HG03175 (cell line): ENCODE data around the gene SLC36A1.
"Not testable (repeated sequence)": the region's sequence is repeated elsewhere in the genome, so short reads cannot be mapped to it uniquely, and the experiment has no call there.

ENCODE experiments used
- ATAC-seq: cut with Tn5 transposase; IDR thresholded peaks from one replicate; pipeline ENCODE4 v1.9.1; 2021; ENCODE audit warnings: mild to moderate bottlenecking, moderate library complexity; ENCODE audit not compliant: unreplicated experiment

SLC36A1 gene

GRCh38 chr5:151483176-151483575 lies 35.8 kb downstream of the SLC36A1 start:
- no peak for ATAC-seq

- no peak for ATAC-seq
These were observed 36.2 kb downstream of the SLC36A1 start for GRCh38 chr5:151483647-151484046.

DNA sequence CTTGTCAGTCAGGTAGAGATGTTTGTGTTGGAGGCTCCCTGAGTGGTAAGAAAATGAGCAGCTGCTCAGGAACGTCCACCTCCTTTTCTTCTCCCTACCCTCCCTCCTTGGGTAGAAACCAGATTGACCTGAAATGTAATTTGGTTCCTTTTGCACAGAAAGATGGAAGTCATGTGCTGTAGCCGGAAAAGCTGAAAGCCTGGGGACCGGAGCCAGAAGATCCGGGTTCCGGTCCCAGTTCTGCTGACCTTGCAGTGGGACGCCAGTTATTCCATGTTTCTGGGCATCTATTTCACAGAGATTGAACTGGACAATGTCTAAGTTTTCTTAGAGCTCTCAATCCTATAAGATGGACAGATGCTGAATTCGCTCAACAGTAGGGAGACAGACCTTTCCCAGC lies 40.1 kb downstream of the SLC36A1 start:
- no peak for ATAC-seq

GRCh38 chr5:151490627-151491026 lies 43.2 kb downstream of the SLC36A1 start:
- ATAC-seq, result no peak

DNA sequence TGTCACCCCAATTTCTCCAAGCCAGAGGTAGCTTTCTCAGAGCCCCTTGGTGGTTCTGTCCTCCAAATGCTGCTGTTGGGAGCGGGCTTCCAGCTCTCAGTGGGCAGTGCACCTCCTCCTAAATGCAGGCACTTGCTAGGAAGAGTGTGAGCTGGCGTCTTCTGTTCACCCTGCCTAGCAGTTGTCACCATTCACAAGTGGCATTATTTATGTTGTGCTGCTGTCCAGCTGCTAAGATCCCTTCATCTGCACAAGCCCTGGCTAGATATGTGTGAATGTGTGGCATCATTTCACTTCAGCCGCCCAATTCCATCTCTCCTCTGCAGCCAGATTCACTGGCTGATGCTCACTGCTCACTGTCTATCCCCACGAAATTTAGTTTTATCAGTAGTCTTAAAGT lies 43.7 kb downstream of the SLC36A1 start:
- no peak for ATAC-seq

- ATAC-seq, result no peak
These were observed 45.3 kb downstream of the SLC36A1 start for GRCh38 chr5:151492729-151493128.

GRCh38 chr5:151493665-151494064 lies 46.3 kb downstream of the SLC36A1 start:
- no peak for ATAC-seq

DNA sequence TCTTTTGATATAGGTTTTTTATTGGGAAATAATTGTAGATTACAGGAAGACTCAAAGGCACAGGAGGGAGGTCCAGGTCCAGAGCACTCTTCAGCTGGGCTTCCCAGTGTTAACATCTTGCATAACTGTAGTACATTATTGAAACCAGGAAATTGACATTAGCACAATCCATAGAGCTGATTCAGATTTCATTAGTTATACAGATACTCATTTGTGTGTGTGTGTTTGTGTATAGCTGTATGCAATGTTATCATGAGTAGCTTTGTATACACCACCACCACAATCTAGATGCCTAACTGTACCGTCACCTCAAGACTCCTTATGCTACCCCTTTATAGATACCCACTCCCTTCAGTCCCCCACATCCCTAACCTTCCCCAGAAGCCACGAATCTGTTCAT lies 47.9 kb downstream of the SLC36A1 start:
- no peak for ATAC-seq

- no peak for ATAC-seq
These were observed 48.7 kb downstream of the SLC36A1 start for GRCh38 chr5:151496041-151496484.

DNA sequence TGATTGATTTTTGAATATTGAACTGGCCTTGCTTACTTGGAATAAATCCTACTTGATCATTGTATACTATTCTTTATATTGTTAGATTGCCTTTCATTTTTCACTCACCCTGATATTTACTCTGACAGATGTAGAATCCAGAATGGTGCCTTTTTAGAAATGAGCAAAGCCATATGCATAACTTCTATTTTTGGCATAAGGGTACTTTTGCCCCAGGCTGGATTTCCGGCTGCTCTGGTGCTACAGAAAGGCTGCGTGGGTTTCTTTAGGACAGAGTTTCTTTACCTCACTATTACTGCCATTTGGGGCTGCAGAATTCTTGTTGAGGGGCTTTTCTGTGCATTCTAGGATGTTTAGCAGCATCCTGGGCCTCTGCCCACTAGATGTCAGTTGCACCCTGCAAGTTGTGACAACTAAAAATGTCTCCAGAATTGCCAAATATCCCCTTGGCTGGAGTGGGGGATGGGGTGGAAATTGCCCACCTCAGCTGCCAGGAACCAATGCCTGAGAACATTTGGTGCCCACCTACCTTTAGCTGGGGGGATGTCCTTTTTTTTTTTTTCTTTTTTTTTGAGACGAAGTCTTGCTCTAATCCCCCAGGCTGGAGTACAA lies 50.1 kb downstream of the SLC36A1 start:
- no peak for ATAC-seq

DNA sequence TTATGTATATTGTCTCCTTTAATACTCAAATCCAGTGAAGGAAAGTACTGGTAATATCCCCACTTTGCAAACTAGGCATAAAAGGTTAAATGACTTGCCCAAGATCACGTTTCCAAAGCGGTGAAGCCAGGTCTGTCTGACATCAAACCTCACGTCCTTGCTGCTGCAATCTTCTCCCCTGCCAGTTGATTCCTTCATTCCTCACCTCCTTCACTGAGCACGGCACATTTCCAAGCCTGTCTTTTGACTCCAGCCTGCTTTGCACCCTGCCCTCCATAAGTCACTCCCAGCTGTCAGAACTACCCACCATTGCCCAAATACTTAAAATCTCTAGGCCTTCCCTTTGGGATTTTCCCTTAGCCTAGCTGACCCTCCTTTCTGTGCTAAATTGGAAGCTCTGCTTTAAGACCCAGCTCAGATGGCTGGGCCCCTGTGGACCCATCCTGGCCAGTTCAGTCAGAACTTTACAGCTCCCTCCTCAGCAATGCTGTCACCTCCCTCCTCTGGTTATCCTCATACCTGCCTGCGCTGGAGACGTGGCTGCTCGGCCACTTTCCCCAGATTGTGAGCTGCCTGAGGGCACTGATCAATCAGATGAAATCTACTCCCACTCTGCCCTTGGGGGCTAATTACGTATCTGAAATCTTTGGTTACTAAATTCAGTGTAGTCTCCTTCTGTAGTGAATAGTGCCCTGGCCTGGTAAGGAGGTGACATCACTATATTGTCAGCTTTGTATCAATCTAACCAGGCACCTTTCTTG lies 51.2 kb downstream of the SLC36A1 start:
- no peak for ATAC-seq

DNA sequence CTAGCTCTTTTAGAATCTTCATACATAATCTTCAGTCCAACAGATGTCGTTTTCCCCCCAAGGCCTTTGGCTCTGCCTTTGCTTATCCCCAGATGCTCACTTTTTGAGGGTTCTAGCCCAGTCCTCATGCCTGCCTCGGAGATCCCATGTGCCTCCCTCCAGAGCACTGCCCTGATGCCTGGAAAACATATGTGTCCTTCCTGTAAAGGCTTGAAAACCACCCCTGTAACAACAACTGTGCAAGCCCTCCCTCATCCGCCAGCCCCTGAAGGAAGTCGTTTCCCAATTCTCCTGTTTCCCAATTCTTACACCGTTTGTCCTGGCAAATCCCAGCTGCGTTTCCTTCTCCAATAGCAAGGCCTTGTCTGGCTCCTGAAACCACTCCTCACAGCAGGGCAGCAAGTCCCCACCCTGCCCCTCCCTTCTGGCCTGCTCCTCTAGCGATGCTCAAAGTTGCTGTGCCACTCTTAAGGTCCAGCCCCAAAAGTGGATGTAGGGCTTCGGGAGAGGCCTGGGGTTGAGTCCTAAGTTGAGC lies 52.2 kb downstream of the SLC36A1 start:
- ATAC-seq, result no peak

DNA sequence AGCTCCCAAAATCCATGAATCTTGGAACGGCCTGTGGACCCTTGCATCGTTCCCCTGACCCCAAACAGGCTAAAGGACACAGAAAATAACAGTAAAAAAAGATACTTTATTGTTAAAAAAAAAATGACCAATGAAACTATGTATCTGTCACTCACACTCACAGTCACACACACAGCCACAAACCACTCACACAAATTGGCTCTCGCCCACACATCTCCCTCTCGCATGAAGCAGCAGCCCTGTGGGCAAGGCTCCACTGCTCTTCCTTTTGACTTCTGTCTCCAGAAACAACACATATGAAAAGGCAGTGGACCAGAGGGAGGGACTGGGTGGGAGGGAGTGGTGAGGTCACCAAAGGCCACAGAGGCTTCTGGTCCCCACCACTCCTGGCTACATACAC lies 56.6 kb downstream of the SLC36A1 start:
- no peak for ATAC-seq

- not testable (repeated sequence) for ATAC-seq
These were observed 60.9 kb downstream of the SLC36A1 start for GRCh38 chr5:151508308-151508707.

GRCh38 chr5:151509231-151509630 lies 61.8 kb downstream of the SLC36A1 start:
- no peak for ATAC-seq

DNA sequence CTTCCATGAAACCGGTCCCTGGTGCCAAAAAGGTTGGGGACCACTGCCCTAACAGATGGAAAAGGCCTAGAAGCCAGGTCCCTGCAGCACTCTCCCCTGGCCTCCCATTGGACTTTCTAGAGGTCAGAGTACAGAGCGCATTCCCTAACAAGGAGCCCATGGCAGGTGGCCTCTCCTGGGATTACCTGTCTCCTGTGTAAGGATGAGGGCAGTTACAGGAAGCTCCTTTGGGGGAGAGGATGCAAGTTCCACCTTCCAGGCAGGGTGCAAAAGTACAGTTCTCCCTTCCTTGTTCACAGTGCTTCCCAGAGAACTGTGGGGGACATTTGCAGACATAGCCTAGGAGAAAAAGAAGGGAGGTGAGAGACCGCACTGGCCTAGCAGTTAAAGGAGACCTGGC lies 62.4 kb downstream of the SLC36A1 start:
- no peak for ATAC-seq

- ATAC-seq, result no peak
These were observed 69.9 kb downstream of the SLC36A1 start for GRCh38 chr5:151517122-151517920.

- no peak for ATAC-seq
These were observed 72.9 kb downstream of the SLC36A1 start for GRCh38 chr5:151520294-151520693.

GRCh38 chr5:151522226-151522625 lies 74.8 kb downstream of the SLC36A1 start:
- no peak for ATAC-seq

DNA sequence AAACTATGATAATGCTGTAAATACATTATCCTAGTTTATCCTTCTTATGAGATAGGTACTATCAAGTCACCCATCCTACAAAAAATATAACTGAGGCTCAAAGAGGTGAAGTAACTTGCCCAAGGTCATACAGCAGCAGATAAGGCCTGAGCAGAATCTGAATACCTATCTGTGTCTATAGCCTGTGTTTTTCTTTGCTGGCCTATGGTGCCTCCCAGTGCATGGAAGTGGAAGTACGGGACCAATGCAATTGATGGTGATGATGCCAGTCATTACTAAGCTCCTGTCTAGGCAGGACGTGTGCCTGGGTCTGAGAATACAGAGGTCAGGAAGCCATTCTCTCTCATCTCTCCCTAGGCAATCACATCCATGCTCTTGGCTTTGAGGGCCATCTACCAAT lies 75.9 kb downstream of the SLC36A1 start:
- ATAC-seq, result peak; percentile 92

- no peak for ATAC-seq
These were observed 80.8 kb downstream of the SLC36A1 start for GRCh38 chr5:151528153-151528552.

DNA sequence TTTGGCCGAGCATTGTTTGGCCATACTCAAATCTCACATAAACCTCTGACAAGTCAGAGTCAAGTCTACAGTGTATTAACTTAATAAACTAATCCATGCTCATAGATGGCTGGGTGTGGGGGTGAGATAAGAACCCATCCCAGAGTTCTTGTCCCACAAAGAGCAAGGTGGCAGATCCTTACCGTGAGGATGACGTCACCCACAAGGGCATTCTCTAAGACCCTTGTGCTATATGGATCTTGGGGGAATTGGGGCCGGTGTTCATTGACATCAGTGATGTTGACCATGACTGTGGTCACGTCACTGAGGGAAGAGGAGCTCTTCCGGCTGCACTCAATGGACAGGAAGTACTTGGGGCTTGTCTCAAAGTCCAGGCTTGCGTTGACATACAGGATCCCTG lies 81.6 kb downstream of the SLC36A1 start:
- ATAC-seq, result no peak
